ENCODE measurements around the gene PCK2.

GRCh38 chr14:24113801-24114531 is 19.9 kb downstream of the PCK2 start:
- TF ChIP-seq YY1 (IDR thresholded peaks at IDR 0.05; ENCODE audit: insufficient read depth, insufficient read length) (no peak), ZNF274 (IDR thresholded peaks at IDR 0.05; ENCODE audit: low read depth, low read length) (no peak)

Measured in NT2/D1 (cell line).